NK-92 (cell line): ENCODE results near the gene C10orf95.
"Not testable (repeated sequence)": the region's sequence is repeated elsewhere in the genome, so short reads cannot be mapped to it uniquely, and the experiment has no call there.

Source experiments
- DNase-seq: peaks from one replicate; lab custom pipeline; 2025; ENCODE audit not compliant: unreplicated experiment; lab: John Stamatoyannopoulos, UW

C10orf95 gene

GRCh38 chr10:102467318-102467717, 16.0 kb upstream of the C10orf95 start:
- DNase-seq, result no peak

GRCh38 chr10:102465466-102465865, 14.1 kb upstream of the C10orf95 start:
- DNase-seq, result no peak

GRCh38 chr10:102463983-102464382, 12.6 kb upstream of the C10orf95 start:
- DNase-seq, result no peak

- no peak for DNase-seq
Observed at GRCh38 chr10:102462512-102463054, 11.2 kb upstream of the C10orf95 start.

GRCh38 chr10:102461187-102462054, 10.1 kb upstream of the C10orf95 start:
- DNase-seq, result peak; percentile 32

- no peak for DNase-seq
Observed at GRCh38 chr10:102460836-102461186, 9.5 kb upstream of the C10orf95 start.

- DNase-seq, result no peak
Observed at GRCh38 chr10:102458656-102459055, 7.3 kb upstream of the C10orf95 start.

GRCh38 chr10:102457591-102458150, 6.3 kb upstream of the C10orf95 start:
- DNase-seq, result no peak

GRCh38 chr10:102455893-102456471, 4.6 kb upstream of the C10orf95 start:
- DNase-seq, result no peak

- DNase-seq, result not testable (repeated sequence)
Observed at GRCh38 chr10:102454662-102455487, 3.5 kb upstream of the C10orf95 start.

GRCh38 chr10:102453502-102453901, 2.2 kb upstream of the C10orf95 start:
- DNase-seq, result no peak

GRCh38 chr10:102452672-102453340, 1.5 kb upstream of the C10orf95 start:
- DNase-seq, result no peak

GRCh38 chr10:102450374-102451104, 804 bp downstream of the C10orf95 start:
- DNase-seq, result peak; percentile 35

- DNase-seq, result no peak
Observed at GRCh38 chr10:102450124-102450373, 1.3 kb downstream of the C10orf95 start.

GRCh38 chr10:102449321-102450123, 1.8 kb downstream of the C10orf95 start:
- DNase-seq, result peak; percentile 17

GRCh38 chr10:102444851-102445250, 6.5 kb downstream of the C10orf95 start:
- no peak for DNase-seq

- no peak for DNase-seq
Observed at GRCh38 chr10:102438374-102438773, 13.0 kb downstream of the C10orf95 start.

- no peak for DNase-seq
Observed at GRCh38 chr10:102437515-102437914, 13.8 kb downstream of the C10orf95 start.

- DNase-seq, result no peak
Observed at GRCh38 chr10:102436312-102436711, 15.0 kb downstream of the C10orf95 start.
